ENCODE data around the gene LONP2. TPM values are rescaled to one million over a fixed set of nuclear protein-coding genes. Genes with fewer than 3 reads are reported as not detected.

LONP2 gene
- total and polyA plus RNA-seq, 9 donors, result 30.0 to 101 (median 75.7) TPM

- peaks cover 7% of the 10 kb centered on the region for H3K4me1 ChIP-seq (ENCODE audit: insufficient read depth)
- no peaks in the 10 kb centered on the region for H3K9me3 ChIP-seq
- intact Hi-C loops (cut with DNase I), result loop anchor here in 3 of 4 donors (10.0 kb wide), 3 partner anchors 118 to 228 kb away; partner anchors contain the start of gene N4BP1 (in 1 of the 3)
- peak overlapping the region in 1 of 2 donors; percentile 32 for H3K27ac ChIP-seq
- no peak overlapping the region for H3K4me3 ChIP-seq
- TF ChIP-seq, protein P1, sequence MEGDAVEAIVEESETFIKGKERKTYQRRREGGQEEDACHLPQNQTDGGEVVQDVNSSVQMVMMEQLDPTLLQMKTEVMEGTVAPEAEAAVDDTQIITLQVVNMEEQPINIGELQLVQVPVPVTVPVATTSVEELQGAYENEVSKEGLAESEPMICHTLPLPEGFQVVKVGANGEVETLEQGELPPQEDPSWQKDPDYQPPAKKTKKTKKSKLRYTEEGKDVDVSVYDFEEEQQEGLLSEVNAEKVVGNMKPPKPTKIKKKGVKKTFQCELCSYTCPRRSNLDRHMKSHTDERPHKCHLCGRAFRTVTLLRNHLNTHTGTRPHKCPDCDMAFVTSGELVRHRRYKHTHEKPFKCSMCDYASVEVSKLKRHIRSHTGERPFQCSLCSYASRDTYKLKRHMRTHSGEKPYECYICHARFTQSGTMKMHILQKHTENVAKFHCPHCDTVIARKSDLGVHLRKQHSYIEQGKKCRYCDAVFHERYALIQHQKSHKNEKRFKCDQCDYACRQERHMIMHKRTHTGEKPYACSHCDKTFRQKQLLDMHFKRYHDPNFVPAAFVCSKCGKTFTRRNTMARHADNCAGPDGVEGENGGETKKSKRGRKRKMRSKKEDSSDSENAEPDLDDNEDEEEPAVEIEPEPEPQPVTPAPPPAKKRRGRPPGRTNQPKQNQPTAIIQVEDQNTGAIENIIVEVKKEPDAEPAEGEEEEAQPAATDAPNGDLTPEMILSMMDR (IDR thresholded peaks at IDR 0.05), result no peak
- no peak for TF ChIP-seq EP300 (IDR thresholded peaks at IDR 0.05)
- no peak for TF ChIP-seq POLR2A (IDR thresholded peaks at IDR 0.05)
- DNase-seq, result peak; percentile 15 to 47 (median 35)
- no peaks in the 10 kb centered on the region for H3K36me3 ChIP-seq
- H3K27me3 ChIP-seq, result no peaks in the 10 kb centered on the region
- 49 to 66% (median 60%) methylated on average over 17 of the region's 17 CpGs for WGBS, 3 donors
Observed at GRCh38 chr16:48386559-48387312, 142.6 kb downstream of the LONP2 start.

DNA sequence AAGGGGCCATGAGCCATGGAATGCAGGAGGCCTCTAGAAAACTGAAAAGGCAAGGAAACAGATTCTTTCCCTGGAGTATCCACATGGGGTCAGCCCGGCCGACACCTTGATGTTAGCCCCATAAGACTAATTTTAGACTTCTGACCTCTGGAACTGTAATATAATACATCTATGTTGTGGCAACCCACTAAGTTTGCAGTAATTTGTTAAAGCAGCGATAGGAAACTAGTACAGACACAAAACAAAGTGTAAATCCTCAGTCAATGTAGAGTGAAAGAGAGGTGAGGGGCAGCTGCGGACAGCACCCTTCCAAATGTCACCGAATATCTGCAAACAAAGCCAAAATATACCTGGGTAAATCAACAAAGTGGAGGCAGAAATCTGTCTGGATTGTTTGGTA, 148.3 kb downstream of the LONP2 start:
- WGBS, 3 donors, result 90 to 96% (median 94%) methylated on average over 5 of the region's 5 CpGs
- DNase-seq, result no peak
- no peaks in the 10 kb centered on the region for H3K27me3 ChIP-seq
- H3K4me1 ChIP-seq (ENCODE audit: insufficient read depth), result no peaks in the 10 kb centered on the region
- no peaks in the 10 kb centered on the region for H3K9me3 ChIP-seq
- intact Hi-C loops (cut with DNase I), result no loop called here
- H3K27ac ChIP-seq, result no peak overlapping the region
- H3K4me3 ChIP-seq, result no peak overlapping the region
- TF ChIP-seq, protein P1 (IDR thresholded peaks at IDR 0.05), result no peak
- TF ChIP-seq POLR2A (IDR thresholded peaks at IDR 0.05), result no peak
- no peak for TF ChIP-seq EP300 (IDR thresholded peaks at IDR 0.05)
- H3K36me3 ChIP-seq, result no peaks in the 10 kb centered on the region

GRCh38 chr16:48393485-48394354, 149.6 kb downstream of the LONP2 start:
- intact Hi-C loops (cut with DNase I), result no loop called here
- TF ChIP-seq, protein P1 (IDR thresholded peaks at IDR 0.05), result no peak
- no peak for TF ChIP-seq POLR2A (IDR thresholded peaks at IDR 0.05)
- Histone ChIP-seq H3K4me3 (no peak overlapping the region), H3K27me3 (no peaks in the 10 kb centered on the region), H3K4me1 (ENCODE audit: insufficient read depth) (no peaks in the 10 kb centered on the region), H3K36me3 (no peaks in the 10 kb centered on the region), H3K27ac (no peak overlapping the region), H3K9me3 (no peaks in the 10 kb centered on the region)
- peak in 1 of 5 donors; percentile 50 for DNase-seq
- 72 to 79% (median 73%) methylated on average over 11 of the region's 11 CpGs for WGBS, 3 donors

DNA sequence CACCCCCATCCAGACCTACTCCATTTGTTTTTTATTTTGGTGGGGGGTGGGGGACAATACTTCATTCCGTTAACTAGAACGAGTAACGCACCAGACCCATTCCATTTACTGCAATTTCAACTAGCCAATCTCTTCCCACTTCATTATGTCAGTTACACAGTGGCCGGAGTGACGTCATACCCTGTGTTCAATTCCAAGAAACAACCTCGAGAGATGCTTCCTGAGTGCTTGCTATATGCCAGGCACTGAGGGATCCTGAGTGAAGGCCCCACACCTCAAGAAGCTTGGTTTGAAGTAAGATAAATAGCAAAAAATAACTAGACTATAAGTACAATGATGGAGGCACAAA, 150.2 kb downstream of the LONP2 start:
- intact Hi-C loops (cut with DNase I), result no loop called here
- Histone ChIP-seq H3K27me3 (no peaks in the 10 kb centered on the region), H3K4me3 (no peak overlapping the region), H3K4me1 (ENCODE audit: insufficient read depth) (no peaks in the 10 kb centered on the region), H3K9me3 (no peaks in the 10 kb centered on the region), H3K27ac (no peak overlapping the region), H3K36me3 (no peaks in the 10 kb centered on the region)
- DNase-seq, result no peak
- TF ChIP-seq POLR2A (IDR thresholded peaks at IDR 0.05), result no peak
- TF ChIP-seq, protein P1 (IDR thresholded peaks at IDR 0.05), result no peak
- no peak for TF ChIP-seq EP300 (IDR thresholded peaks at IDR 0.05)
- 88 to 96% (median 90%) methylated on average over 6 of the region's 6 CpGs for WGBS, 3 donors
